T1000 (cell line): Measurements from ENCODE around the gene MMEL1.
"Not testable (repeated sequence)": the region's sequence is repeated elsewhere in the genome, so short reads cannot be mapped to it uniquely, and the experiment has no call there.

ENCODE experiments used
- DNase-seq: peaks from one replicate; lab custom pipeline; 2025; ENCODE audit warnings: mixed read lengths; lab: John Stamatoyannopoulos, UW

Gene MMEL1

GRCh38 chr1:2557482-2558400 lies 75.1 kb downstream of the MMEL1 start:
- DNase-seq, result no peak

GRCh38 chr1:2556678-2557481 lies 75.9 kb downstream of the MMEL1 start:
- DNase-seq, result no peak

GRCh38 chr1:2556277-2556677 lies 76.5 kb downstream of the MMEL1 start, which contains the start of gene TNFRSF14:
TSS of gene TNFRSF14 (plus strand) at chr1:2556371. CDS start at chr1:2556665, 294 bp downstream.
- DNase-seq, result no peak

GRCh38 chr1:2555634-2556276 lies 77.1 kb downstream of the MMEL1 start:
- DNase-seq, result no peak

GRCh38 chr1:2554621-2555387 lies 78.0 kb downstream of the MMEL1 start:
- DNase-seq, result no peak

GRCh38 chr1:2553871-2554620 lies 78.8 kb downstream of the MMEL1 start:
- DNase-seq, result no peak

- not testable (repeated sequence) for DNase-seq
Measured at GRCh38 chr1:2553076-2553475, 79.7 kb downstream of the MMEL1 start.

GRCh38 chr1:2552189-2552588 lies 80.6 kb downstream of the MMEL1 start:
- no peak for DNase-seq

- not testable (repeated sequence) for DNase-seq
Measured at GRCh38 chr1:2551544-2551943, 81.3 kb downstream of the MMEL1 start.

- DNase-seq, result not testable (repeated sequence)
Measured at GRCh38 chr1:2550309-2550861, 82.4 kb downstream of the MMEL1 start.

GRCh38 chr1:2549367-2550029 lies 83.3 kb downstream of the MMEL1 start:
- not testable (repeated sequence) for DNase-seq

- DNase-seq, result peak; percentile 63
Measured at GRCh38 chr1:2548068-2548589, 84.7 kb downstream of the MMEL1 start.

GRCh38 chr1:2547210-2548067 lies 85.4 kb downstream of the MMEL1 start:
- DNase-seq, result no peak

GRCh38 chr1:2546515-2547209 lies 86.2 kb downstream of the MMEL1 start:
- peak; percentile 75 for DNase-seq

GRCh38 chr1:2545754-2546514 lies 86.9 kb downstream of the MMEL1 start:
- DNase-seq, result peak; percentile 88

GRCh38 chr1:2544875-2545640 lies 87.8 kb downstream of the MMEL1 start:
- DNase-seq, result no peak
